NCI-H774 (cell line): ENCODE data around the gene SLCO4C1.
"Not testable (repeated sequence)": the region's sequence is repeated elsewhere in the genome, so short reads cannot be mapped to it uniquely, and the experiment has no call there.

Source experiments
- DNase-seq: peaks from one replicate; lab custom pipeline; 2025; lab: John Stamatoyannopoulos, UW

Gene SLCO4C1

GRCh38 chr5:102296178-102296817 is at the start of gene SLCO4C1:
Gene SLCO4C1, minus strand, starts transcription at chr5:102296284. Its CDS starts 22 bp downstream, at chr5:102296262.
- peak; percentile 90 for DNase-seq

- DNase-seq: peak; percentile 48
Observed at GRCh38 chr5:102341681-102342288, 45.7 kb upstream of the SLCO4C1 start.

GRCh38 chr5:102324714-102325113 is 28.6 kb upstream of the SLCO4C1 start:
- no peak for DNase-seq

DNA sequence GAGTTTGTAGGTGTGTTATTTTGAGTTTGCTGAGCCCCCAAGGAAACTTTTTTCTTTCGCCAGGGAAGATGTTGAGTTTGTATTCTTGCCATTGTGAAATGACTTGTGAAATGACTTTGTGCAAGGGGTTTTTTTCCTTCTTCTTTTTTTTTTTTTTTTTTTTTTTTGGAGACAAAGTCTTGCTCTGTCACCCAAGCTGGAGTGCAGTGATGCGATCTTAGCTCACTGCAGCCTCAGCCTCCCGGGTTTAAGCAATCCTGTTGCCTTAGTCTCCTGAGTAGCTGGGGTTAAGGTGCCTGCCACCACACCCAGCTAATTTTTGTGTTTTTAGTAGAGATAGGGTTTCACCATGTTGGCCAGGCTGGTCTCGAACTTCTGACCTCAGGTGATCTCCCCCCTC is 22.7 kb upstream of the SLCO4C1 start:
- not testable (repeated sequence) for DNase-seq

- DNase-seq: no peak
Observed at GRCh38 chr5:102314328-102314727, 18.2 kb upstream of the SLCO4C1 start.

DNA sequence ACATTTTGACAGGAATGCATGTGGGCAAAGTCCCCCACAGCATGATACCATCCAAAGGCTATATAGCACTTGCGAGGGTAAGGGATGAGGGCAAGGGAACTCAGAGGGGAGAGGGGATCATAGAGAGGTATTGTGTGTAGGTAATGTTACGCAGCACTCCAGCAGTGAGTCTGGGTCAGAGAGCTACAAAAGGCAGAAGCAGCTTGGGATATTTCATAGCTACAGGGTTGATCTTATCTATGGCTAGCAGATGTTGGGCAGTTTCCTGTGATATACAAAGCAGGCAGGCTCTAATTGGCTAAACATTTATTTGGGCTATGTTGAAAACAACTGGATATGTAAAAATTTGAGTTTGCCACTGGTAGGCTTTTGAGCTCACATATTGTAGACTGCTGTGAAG is 17.8 kb upstream of the SLCO4C1 start:
- DNase-seq: no peak

- DNase-seq: no peak
Observed at GRCh38 chr5:102312586-102313370, 16.7 kb upstream of the SLCO4C1 start.

DNA sequence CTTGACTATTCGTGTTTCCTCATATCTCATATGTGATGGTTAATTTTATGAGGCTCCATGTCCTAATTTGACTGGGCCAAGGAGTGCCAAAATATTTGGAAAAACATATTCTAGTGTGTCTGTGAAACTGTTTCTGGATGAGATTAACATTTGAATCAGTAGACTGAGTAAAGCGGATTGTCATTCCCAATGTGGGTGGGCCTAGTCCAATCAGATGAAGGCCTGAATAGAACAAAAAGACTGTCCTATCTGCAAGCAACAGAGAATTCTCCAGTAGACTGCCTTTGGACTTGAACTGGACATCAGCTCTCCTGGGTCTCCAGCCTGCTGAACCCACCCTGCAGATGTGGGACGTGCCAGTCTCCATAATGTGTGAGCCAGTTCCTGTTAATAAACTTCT is 13.5 kb upstream of the SLCO4C1 start:
- no peak for DNase-seq

GRCh38 chr5:102307232-102307631 is 11.1 kb upstream of the SLCO4C1 start:
- peak; percentile 12 for DNase-seq

- DNase-seq: no peak
Observed at GRCh38 chr5:102306121-102306520, 10.0 kb upstream of the SLCO4C1 start.

GRCh38 chr5:102295534-102296177 is 428 bp downstream of the SLCO4C1 start:
- DNase-seq: no peak

DNA sequence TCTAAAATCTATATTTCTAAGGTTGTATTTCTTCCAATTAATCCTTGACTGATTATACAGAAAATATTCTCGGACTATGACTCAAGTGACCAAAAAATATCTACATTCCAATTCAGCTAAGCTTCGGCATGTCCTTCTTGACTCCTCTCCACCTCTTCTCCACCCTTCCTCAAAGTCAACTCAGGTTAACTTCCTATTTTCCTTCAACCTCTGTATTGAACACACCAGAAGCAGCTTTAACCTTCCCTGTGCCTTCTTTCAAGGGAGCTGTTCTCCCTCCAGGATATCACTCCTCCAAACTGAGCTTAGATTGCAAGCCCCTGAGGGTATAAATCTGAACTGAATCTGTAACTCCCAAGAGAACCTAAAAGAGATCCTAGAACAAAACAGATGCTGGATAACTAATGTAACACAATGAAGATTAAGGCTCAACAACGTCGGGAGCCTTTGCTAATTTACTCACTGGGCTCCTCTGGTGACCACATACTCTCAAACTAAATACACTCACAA is 1.1 kb downstream of the SLCO4C1 start:
- DNase-seq: no peak

DNA sequence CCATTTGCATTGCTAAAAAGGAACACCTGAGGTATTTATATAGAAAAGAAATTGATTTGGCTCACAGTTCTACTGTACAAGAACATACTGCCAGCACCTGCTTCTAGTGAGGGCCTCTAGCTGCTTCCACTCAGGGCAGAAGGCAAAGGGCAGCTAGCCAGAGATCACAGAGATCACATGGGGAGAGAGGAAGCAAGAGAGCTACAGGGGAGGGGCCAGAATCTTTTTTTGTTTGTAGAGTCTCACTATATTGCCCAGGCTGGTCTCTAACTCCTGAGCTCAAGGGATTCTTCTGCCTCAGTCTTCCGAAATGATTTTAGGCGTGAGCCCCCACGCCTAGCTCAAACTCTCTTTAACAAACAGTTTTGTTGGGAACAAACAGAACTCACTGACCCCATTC is 6.1 kb downstream of the SLCO4C1 start:
- no peak for DNase-seq

DNA sequence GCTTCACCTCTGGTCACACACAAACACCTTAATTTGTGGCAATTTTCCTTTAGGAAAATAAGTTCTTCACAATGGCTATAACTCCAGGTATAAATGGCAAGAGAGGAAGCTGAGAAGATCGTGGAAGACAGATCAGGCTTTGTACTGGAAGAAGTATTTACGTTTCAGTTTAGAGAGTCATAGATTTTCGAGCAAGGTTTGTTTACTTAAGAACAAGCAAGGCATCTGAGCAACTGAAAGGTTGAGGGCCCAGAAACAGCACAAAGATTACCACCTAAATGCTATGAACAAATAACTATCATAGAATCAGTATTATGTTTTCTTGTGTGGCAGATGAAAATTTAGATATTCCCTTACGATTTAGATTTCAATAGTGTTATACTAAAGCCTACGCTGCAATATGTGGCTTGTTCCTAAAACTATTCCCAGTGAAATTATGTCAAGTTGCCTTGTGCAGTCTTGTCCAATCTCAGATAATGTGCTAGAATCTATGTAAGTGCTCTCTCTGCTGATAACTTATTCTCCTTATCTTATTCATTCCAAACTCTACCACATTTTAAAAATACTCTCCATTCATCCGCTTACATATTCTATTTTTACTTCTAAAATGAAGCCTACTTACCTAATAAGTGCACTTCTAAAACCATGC is 6.7 kb downstream of the SLCO4C1 start:
- DNase-seq: no peak

DNA sequence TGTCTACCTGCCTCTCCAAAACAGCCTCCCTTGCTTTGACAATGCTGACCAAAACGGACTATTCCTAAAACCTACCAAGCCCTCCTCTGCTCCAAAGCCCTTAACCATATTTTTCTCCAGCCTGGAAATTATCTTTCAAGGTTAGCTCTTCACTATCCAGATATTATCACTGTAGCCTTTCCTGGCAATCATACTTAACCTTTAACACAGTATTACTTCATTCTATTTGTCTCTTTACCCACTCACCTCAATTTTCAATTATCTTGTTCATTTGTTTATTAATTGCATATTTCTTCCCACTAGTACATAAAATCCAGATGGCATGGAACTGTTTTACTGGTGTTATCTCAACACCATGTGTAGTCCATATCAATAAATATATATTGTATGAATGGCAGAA is 7.5 kb downstream of the SLCO4C1 start:
- no peak for DNase-seq

GRCh38 chr5:102286476-102286875 is 9.6 kb downstream of the SLCO4C1 start:
- DNase-seq: no peak

- no peak for DNase-seq
Observed at GRCh38 chr5:102283102-102283797, 12.8 kb downstream of the SLCO4C1 start.

- DNase-seq: no peak
Observed at GRCh38 chr5:102279711-102280110, 16.4 kb downstream of the SLCO4C1 start.

GRCh38 chr5:102278231-102278630 is 17.9 kb downstream of the SLCO4C1 start:
- DNase-seq: no peak

GRCh38 chr5:102277144-102277543 is 18.9 kb downstream of the SLCO4C1 start:
- no peak for DNase-seq

GRCh38 chr5:102271759-102272158 is 24.3 kb downstream of the SLCO4C1 start:
- DNase-seq: no peak
